Measurements from ENCODE around the gene LRRN2. TPM values are rescaled to one million over a fixed set of nuclear protein-coding genes. Genes with fewer than 3 reads are reported as not detected.

LRRN2 gene
- total RNA-seq, 1 experiment from 2014 or later: 5.8 TPM

DNA sequence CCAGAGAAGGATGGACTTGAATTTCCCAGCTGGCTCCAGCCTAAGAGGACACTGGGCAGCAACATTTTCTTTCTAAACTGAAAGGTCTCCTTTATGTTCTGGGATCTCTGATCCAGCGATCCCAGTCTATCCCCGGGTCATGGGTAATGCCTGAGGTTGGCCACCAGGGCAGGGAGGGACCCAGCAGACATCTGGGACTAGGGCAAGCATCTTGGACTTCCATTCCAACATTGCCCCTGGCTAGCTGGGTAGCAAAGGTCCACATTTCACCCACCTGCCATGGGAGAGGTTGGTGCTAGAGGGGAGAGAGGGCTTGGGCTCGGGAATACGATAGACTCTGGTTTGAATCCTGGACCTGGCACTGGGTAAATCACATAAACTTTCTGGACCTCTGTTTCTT is 84.6 kb downstream of the LRRN2 start:
- H3K23me2 ChIP-seq (ENCODE audit: insufficient read length, low read depth, low read length, poor library complexity, severe bottlenecking): no peaks in the 10 kb centered on the region
- Mint-ChIP-seq H3K4me3 (no peak overlapping the region), H3K36me3 (ENCODE audit: insufficient read depth in 1 of 3, low read depth in 3 of 3) (peaks cover 0 to 3% (median 0%) of the 10 kb centered on the region in 3 experiments; a peak in 2 of 7 replicates), H3K9me3 (no peaks in the 10 kb centered on the region), H3K4me1 (peaks cover 32 to 38% of the 10 kb centered on the region in 2 experiments), H3K27me3 (ENCODE audit: low read depth) (peaks cover 9% of the 10 kb centered on the region), H3K27ac (no peak overlapping the region)
- H3K27me3 ChIP-seq (ENCODE audit: insufficient read depth, low read length): no peaks in the 10 kb centered on the region
- no peak overlapping the region for H3K27ac ChIP-seq (ENCODE audit: insufficient read length, low read depth, low read length)
- no peak overlapping the region for H3T11ph ChIP-seq (ENCODE audit: low read length)
- H3K79me1 ChIP-seq (ENCODE audit: insufficient read depth, low read depth, low read length, poor library complexity, severe bottlenecking): no peaks in the 10 kb centered on the region
- no peak overlapping the region for H4K8ac ChIP-seq (replicated peaks; ENCODE audit: insufficient read length, low read depth, low read length)
- H2BK5ac ChIP-seq (ENCODE audit: insufficient read length, low read length): no peak overlapping the region
- H3K9me3 ChIP-seq (ENCODE audit: control insufficient read depth, low read depth, low read length): no peaks in the 10 kb centered on the region
- H3K79me2 ChIP-seq (ENCODE audit: insufficient read depth, low read length): no peaks in the 10 kb centered on the region
- H3K4ac ChIP-seq (ENCODE audit: low read depth, low read length): no peak overlapping the region
- no peak overlapping the region for H3K18ac ChIP-seq (ENCODE audit: insufficient read length, low read depth, low read length)
- no peak overlapping the region for H4K91ac ChIP-seq (ENCODE audit: insufficient read length, low read depth, low read length)
- H3K9ac ChIP-seq (ENCODE audit: extremely low read depth, insufficient read length, low read length): no peak overlapping the region
- H3K4me1 ChIP-seq (ENCODE audit: insufficient read depth, low read length): peaks cover 12% of the 10 kb centered on the region; the same call in 1 of the 2 replicates
- no peak overlapping the region for H3K23ac ChIP-seq (ENCODE audit: insufficient read length, low read depth, low read length)
- H2BK120ac ChIP-seq (ENCODE audit: low read depth, low read length, poor library complexity, severe bottlenecking): no peak overlapping the region
- no peak overlapping the region for H2BK12ac ChIP-seq (ENCODE audit: insufficient read length, low read depth, low read length)
- no peaks in the 10 kb centered on the region for H4K20me1 ChIP-seq (ENCODE audit: control insufficient read depth, insufficient read depth, insufficient read length)
- TF ChIP-seq, protein P1, sequence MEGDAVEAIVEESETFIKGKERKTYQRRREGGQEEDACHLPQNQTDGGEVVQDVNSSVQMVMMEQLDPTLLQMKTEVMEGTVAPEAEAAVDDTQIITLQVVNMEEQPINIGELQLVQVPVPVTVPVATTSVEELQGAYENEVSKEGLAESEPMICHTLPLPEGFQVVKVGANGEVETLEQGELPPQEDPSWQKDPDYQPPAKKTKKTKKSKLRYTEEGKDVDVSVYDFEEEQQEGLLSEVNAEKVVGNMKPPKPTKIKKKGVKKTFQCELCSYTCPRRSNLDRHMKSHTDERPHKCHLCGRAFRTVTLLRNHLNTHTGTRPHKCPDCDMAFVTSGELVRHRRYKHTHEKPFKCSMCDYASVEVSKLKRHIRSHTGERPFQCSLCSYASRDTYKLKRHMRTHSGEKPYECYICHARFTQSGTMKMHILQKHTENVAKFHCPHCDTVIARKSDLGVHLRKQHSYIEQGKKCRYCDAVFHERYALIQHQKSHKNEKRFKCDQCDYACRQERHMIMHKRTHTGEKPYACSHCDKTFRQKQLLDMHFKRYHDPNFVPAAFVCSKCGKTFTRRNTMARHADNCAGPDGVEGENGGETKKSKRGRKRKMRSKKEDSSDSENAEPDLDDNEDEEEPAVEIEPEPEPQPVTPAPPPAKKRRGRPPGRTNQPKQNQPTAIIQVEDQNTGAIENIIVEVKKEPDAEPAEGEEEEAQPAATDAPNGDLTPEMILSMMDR (conservative IDR thresholded peaks at IDR 0.05): peak; percentile 65
- no peak overlapping the region for H2AFZ ChIP-seq (ENCODE audit: low read length)
- no CpG with 5 or more reads among the region's 4 CpGs for WGBS (ENCODE audit: extremely low coverage, insufficient read length, low lambda C conversion rate)
- no peak overlapping the region for H3K4me2 ChIP-seq (ENCODE audit: insufficient read depth, insufficient read length, low read length)
- no peak overlapping the region for H2AK5ac ChIP-seq (ENCODE audit: insufficient read length, low read length)
- DNase-seq: peak; percentile 58
- H2BK20ac ChIP-seq (ENCODE audit: low read depth, low read length, poor library complexity, severe bottlenecking): no peak overlapping the region
- no peak overlapping the region for H4K5ac ChIP-seq (ENCODE audit: insufficient read length, low read depth, low read length)
- no peak overlapping the region for H3K56ac ChIP-seq (ENCODE audit: insufficient read length, low read depth, low read length)
- no peak overlapping the region for H3K14ac ChIP-seq (ENCODE audit: insufficient read depth, low read length)
- no peak overlapping the region for H2BK15ac ChIP-seq (ENCODE audit: low read depth, low read length)
